ENCODE data around the gene SUPT4H1.

SUPT4H1 gene

GRCh38 chr17:58308173-58308984 is 43.6 kb downstream of the SUPT4H1 start:
- no peak for TF ChIP-seq REST (IDR thresholded peaks at IDR 0.05; ENCODE audit: insufficient read depth in 1 of 2, low read depth in 2 of 2, low read length in 2 of 2)
- TF ChIP-seq FOXP2 (optimal IDR thresholded peaks at IDR 0.05; ENCODE audit: borderline replicate concordance, extremely low read depth, extremely low read length, insufficient read depth), result no peak
- no peak for TF ChIP-seq TAF1 (IDR thresholded peaks at IDR 0.05; ENCODE audit: borderline replicate concordance, insufficient read depth, low read length)
- TF ChIP-seq POLR2AphosphoS5 (IDR thresholded peaks at IDR 0.05; ENCODE audit: low read depth, low read length), result no peak
- TF ChIP-seq SIN3A (IDR thresholded peaks at IDR 0.05; ENCODE audit: borderline replicate concordance, insufficient read depth, low read length), result no peak

- TF ChIP-seq REST (IDR thresholded peaks at IDR 0.05; ENCODE audit: insufficient read depth in 1 of 2, low read depth in 2 of 2, low read length in 2 of 2) (no peak), SIN3A (IDR thresholded peaks at IDR 0.05; ENCODE audit: borderline replicate concordance, insufficient read depth, low read length) (no peak), FOXP2 (optimal IDR thresholded peaks at IDR 0.05; ENCODE audit: borderline replicate concordance, extremely low read depth, extremely low read length, insufficient read depth) (no peak), POLR2AphosphoS5 (IDR thresholded peaks at IDR 0.05; ENCODE audit: low read depth, low read length) (no peak), TAF1 (IDR thresholded peaks at IDR 0.05; ENCODE audit: borderline replicate concordance, insufficient read depth, low read length) (no peak)
Observed at GRCh38 chr17:58307468-58308172, 44.4 kb downstream of the SUPT4H1 start.

- no peak for TF ChIP-seq TAF1 (IDR thresholded peaks at IDR 0.05; ENCODE audit: borderline replicate concordance, insufficient read depth, low read length)
- TF ChIP-seq REST (IDR thresholded peaks at IDR 0.05; ENCODE audit: insufficient read depth in 1 of 2, low read depth in 2 of 2, low read length in 2 of 2), result no peak
- no peak for TF ChIP-seq FOXP2 (optimal IDR thresholded peaks at IDR 0.05; ENCODE audit: borderline replicate concordance, extremely low read depth, extremely low read length, insufficient read depth)
- no peak for TF ChIP-seq SIN3A (IDR thresholded peaks at IDR 0.05; ENCODE audit: borderline replicate concordance, insufficient read depth, low read length)
- TF ChIP-seq POLR2AphosphoS5 (IDR thresholded peaks at IDR 0.05; ENCODE audit: low read depth, low read length), result no peak
Observed at GRCh38 chr17:58306131-58306951, 45.7 kb downstream of the SUPT4H1 start.

- TF ChIP-seq SIN3A (IDR thresholded peaks at IDR 0.05; ENCODE audit: borderline replicate concordance, insufficient read depth, low read length), result no peak
- no peak for TF ChIP-seq POLR2AphosphoS5 (IDR thresholded peaks at IDR 0.05; ENCODE audit: low read depth, low read length)
- no peak for TF ChIP-seq TAF1 (IDR thresholded peaks at IDR 0.05; ENCODE audit: borderline replicate concordance, insufficient read depth, low read length)
- no peak for TF ChIP-seq FOXP2 (optimal IDR thresholded peaks at IDR 0.05; ENCODE audit: borderline replicate concordance, extremely low read depth, extremely low read length, insufficient read depth)
- no peak for TF ChIP-seq REST (IDR thresholded peaks at IDR 0.05; ENCODE audit: insufficient read depth in 1 of 2, low read depth in 2 of 2, low read length in 2 of 2)
Observed at GRCh38 chr17:58305626-58306025, 46.4 kb downstream of the SUPT4H1 start.
